Body of pancreas (tissue), 4 donors: ENCODE measurements around the gene VSX1.

Source experiments
- CTCF ChIP-seq, 7 experiments: fragments of 450-650 bp in 4 of 7; fragments of 200-600 bp in 3 of 7; sonication (generic) in 3 of 7; IDR thresholded peaks; one replicate each; pipeline ENCODE4 v1.5.1; 2016 to 2019; ENCODE audit warnings: antibody characterized with exemption in 7 of 7
- POLR2A ChIP-seq, 3 donors: fragments of 450-650 bp; IDR thresholded peaks; one replicate each; pipeline ENCODE4 v1.6.1; 2016; ENCODE audit warnings: antibody characterized with exemption in 3 of 3, mild to moderate bottlenecking in 2 of 3

GRCh38 chr20:25035921-25036320 lies 46.0 kb downstream of the VSX1 start:
- TF ChIP-seq CTCF (IDR thresholded peaks at IDR 0.05): no peak
- TF ChIP-seq POLR2A (IDR thresholded peaks at IDR 0.05): no peak
